DMS 273 treated with DMSO at 0.1 percent for 48 hours (cell line): ENCODE results near the gene MROH2A.

ENCODE experiments used
- DNase-seq: peaks from one replicate; lab custom pipeline; 2025; lab: John Stamatoyannopoulos, UW

MROH2A gene

GRCh38 chr2:233821196-233821595, 43.1 kb downstream of the MROH2A start:
- no peak for DNase-seq

GRCh38 chr2:233821709-233822100, 43.6 kb downstream of the MROH2A start:
- DNase-seq = no peak

GRCh38 chr2:233822101-233822771, 44.1 kb downstream of the MROH2A start:
- no peak for DNase-seq

GRCh38 chr2:233822781-233823730, 44.9 kb downstream of the MROH2A start:
- DNase-seq = no peak

GRCh38 chr2:233823731-233824121, 45.6 kb downstream of the MROH2A start:
- no peak for DNase-seq

GRCh38 chr2:233824373-233824772, 46.2 kb downstream of the MROH2A start:
- DNase-seq = no peak

- no peak for DNase-seq
Observed at GRCh38 chr2:233828546-233829192, 50.5 kb downstream of the MROH2A start.

GRCh38 chr2:233829193-233830110, 51.3 kb downstream of the MROH2A start:
- DNase-seq = no peak

GRCh38 chr2:233830111-233830802, 52.1 kb downstream of the MROH2A start:
- DNase-seq = no peak

- DNase-seq = no peak
Observed at GRCh38 chr2:233831011-233831721, 53.0 kb downstream of the MROH2A start.

- no peak for DNase-seq
Observed at GRCh38 chr2:233831861-233832260, 53.7 kb downstream of the MROH2A start.

- DNase-seq = no peak
Observed at GRCh38 chr2:233832414-233832813, 54.3 kb downstream of the MROH2A start.

- DNase-seq = peak; percentile 46
Observed at GRCh38 chr2:233832869-233833311, 54.8 kb downstream of the MROH2A start.

- no peak for DNase-seq
Observed at GRCh38 chr2:233833345-233833744, 55.2 kb downstream of the MROH2A start.

- no peak for DNase-seq
Observed at GRCh38 chr2:233835230-233836186, 57.4 kb downstream of the MROH2A start.

GRCh38 chr2:233836359-233836758, 58.2 kb downstream of the MROH2A start:
- DNase-seq = no peak

GRCh38 chr2:233837694-233838229, 59.6 kb downstream of the MROH2A start:
- DNase-seq = no peak

GRCh38 chr2:233838251-233838650, 60.1 kb downstream of the MROH2A start:
- DNase-seq = no peak
